ENCODE data around the gene CSTA.

- TF ChIP-seq CTCF (IDR thresholded peaks at IDR 0.05) (no peak), POLR2A (IDR thresholded peaks at IDR 0.05) (no peak)
Observed at GRCh38 chr3:122343654-122344053, 18.6 kb downstream of the CSTA start.
